Small intestine (tissue), 7 donors: ENCODE measurements around the gene ASRGL1. TPM values are rescaled to one million over a fixed set of nuclear protein-coding genes. Genes with fewer than 3 reads are reported as not detected.
A peak's percentile ranks its signal among the peaks of the same experiment; 100 is the strongest.

Experiments
- DNase-seq, 2 donors: peaks; one replicate each; pipeline versions ENCODE4 v3.0.0 to v3.0.0-alpha.2; 2013
- FAIRE-seq: peaks from 2 replicates; lab custom pipeline; 2012; peaks lifted over from hg19 to GRCh38; lab: Jason Lieb, UNC
- H3K27ac ChIP-seq, 3 donors: one replicate each; pipeline ENCODE4 v1.5.1; 2013; ENCODE audit warnings: low read length in 2 of 3, mild to moderate bottlenecking in 2 of 3, control low read depth in 1 of 3, inconsistent platforms in 1 of 3, low read depth in 1 of 3, moderate library complexity in 1 of 3
- H3K27me3 ChIP-seq, 3 donors: one replicate each; pipeline ENCODE4 v1.6.1; 2013; ENCODE audit warnings: low read length in 3 of 3, inconsistent platforms in 1 of 3; ENCODE audit not compliant: control insufficient read depth in 3 of 3, insufficient read depth in 3 of 3
- H3K36me3 ChIP-seq, 3 donors: one replicate each; pipeline ENCODE4 v1.6.1; 2013; ENCODE audit warnings: low read length in 3 of 3, inconsistent platforms in 1 of 3, low read depth in 1 of 3, mild to moderate bottlenecking in 1 of 3, moderate library complexity in 1 of 3; ENCODE audit not compliant: control insufficient read depth in 3 of 3, insufficient read depth in 2 of 3
- H3K4me1 ChIP-seq, 3 donors: one replicate each; pipeline ENCODE4 v1.6.1; 2013; ENCODE audit warnings: low read length in 2 of 3, inconsistent platforms in 1 of 3, low read depth in 1 of 3, mild to moderate bottlenecking in 1 of 3, moderate library complexity in 1 of 3; ENCODE audit not compliant: control insufficient read depth in 3 of 3, insufficient read depth in 2 of 3
- H3K4me3 ChIP-seq, 3 donors: one replicate each; pipeline ENCODE4 v1.5.1; 2013; ENCODE audit warnings: low read length in 3 of 3, control low read depth in 1 of 3, inconsistent platforms in 1 of 3, low read depth in 1 of 3, mild to moderate bottlenecking in 1 of 3, moderate library complexity in 1 of 3
- H3K9me3 ChIP-seq, 2 donors: one replicate each; pipeline ENCODE4 v1.6.1; 2013; ENCODE audit warnings: low read depth in 1 of 2, low read length in 1 of 2; ENCODE audit not compliant: control insufficient read depth in 2 of 2, insufficient read depth in 1 of 2
- WGBS, 3 donors: extraction: QIAGEN DNeasy Blood & Tissue Kit; methylation state at CpG; one replicate each; pipeline ENCODE4 v1.1.7; 2013; 5-methylcytosine and 5-hydroxymethylcytosine counted together
- polyA plus RNA-seq, 4 donors: library from polyadenylated mRNA; stranded (reverse) in 3 of 4; unstranded in 1 of 4; fragments of 200-250 nt in 3 of 4; fragments of 120-200 nt in 1 of 4; gene quantifications; one replicate each; pipeline versions ENCODE4 v1.2.1 to v1.2.3, GENCODE V29; 2013
- donor health status: healthy with polysubstance abuse.
- donor health status: control.
- donor health status: control.
- donor health status: Bipolar disorder and iron deficiency.
- donor health status: healthy.

Gene ASRGL1
- polyA plus RNA-seq, 4 donors, result 3.6 to 19.4 (median 5.5) TPM

- peaks cover 2 to 45% (median 12%) of the 10 kb centered on the region in 3 donors for H3K4me1 ChIP-seq
- H3K36me3 ChIP-seq, result no peaks in the 10 kb centered on the region
- FAIRE-seq (no peak), DNase-seq (no peak)
- H3K9me3 ChIP-seq, result no peaks in the 10 kb centered on the region
- peak overlapping the region in 2 of 3 donors; percentile 21 to 77 for H3K27ac ChIP-seq
- no peaks in the 10 kb centered on the region for H3K27me3 ChIP-seq
- WGBS, 3 donors, result 56 to 70% (median 64%) methylated on average over 23 of the region's 23 CpGs
- no peak overlapping the region for H3K4me3 ChIP-seq
Measured at GRCh38 chr11:62439785-62440602, 102.7 kb downstream of the ASRGL1 start.

Other genes starting within 250 kb of the ASRGL1 start
- 10 to 100 TPM in 2 of 4 donors, 1 to 10 TPM in 2; 4.5 to 24.2 (median 12.5) TPM for gene INCENP, start 213.4 kb upstream of the ASRGL1 start, polyA plus RNA-seq
- not detected for gene SCGB1D1, start 147.2 kb upstream of the ASRGL1 start, polyA plus RNA-seq
- under 1 TPM in 1 of 4 donors, not detected in 3; 0.28 TPM for gene SCGB2A1, start 128.8 kb upstream of the ASRGL1 start, polyA plus RNA-seq
- 1 to 10 TPM in 1 of 4 donors, not detected in 3; 4.0 TPM for gene SCGB1D2, start 95.2 kb upstream of the ASRGL1 start, polyA plus RNA-seq
- not detected for gene SCGB2A2, start 67.3 kb upstream of the ASRGL1 start, polyA plus RNA-seq
- gene SCGB1D4, start 38.4 kb upstream of the ASRGL1 start, polyA plus RNA-seq, result not detected
- 10 to 100 TPM in 1 of 4 donors, 1 to 10 TPM in 1, not detected in 2; 4.6 to 11.2 TPM for gene SCGB1A1, start 81.6 kb downstream of the ASRGL1 start, polyA plus RNA-seq
- 100 to 1,000 TPM in 1 of 4 donors, 10 to 100 TPM in 3; 72.1 to 110 (median 86.8) TPM for gene AHNAK, start 209.4 kb downstream of the ASRGL1 start, polyA plus RNA-seq
- gene EEF1G, start 236.4 kb downstream of the ASRGL1 start, polyA plus RNA-seq, result 1,000 to 10,000 TPM; 1,124 to 2,500 (median 2,087) TPM